HEK293 (cell line): ENCODE measurements around the gene ALDH7A1.
A peak's percentile ranks its signal among the peaks of the same experiment; 100 is the strongest.

Source experiments
- CTCF ChIA-PET: fragments of 350-600 bp; formaldehyde crosslinking; extraction: SDS; loops from one replicate; lab custom pipeline; 2021; ENCODE audit warnings: antibody characterized with exemption; lab: Yijun Ruan, JAX
- POLR2A ChIA-PET: fragments of 300-600 bp; formaldehyde crosslinking; extraction: SDS; loops from one replicate; lab custom pipeline; 2020; ENCODE audit warnings: antibody characterized with exemption, inconsistent platforms; lab: Yijun Ruan, JAX
- H3K27ac ChIP-seq: fragments of 200-500 bp; sonication (Bioruptor generic); 2 replicates; pipeline ENCODE4 v1.5.1; 2014; ENCODE audit warnings: low read depth, low read length, control low read depth, inconsistent platforms; ENCODE audit errors: extremely low read depth
- H3K36me3 ChIP-seq, 2 experiments: fragments of 200-500 bp in 1 of 2; sonication (Bioruptor generic) in 1 of 2; 1 replicate in 1 of 2; 2 replicates in 1 of 2; pipeline ENCODE4 v1.5.1; 2014 to 2017; ENCODE audit warnings: inconsistent platforms in 2 of 2, low read length in 2 of 2; ENCODE audit not compliant: control insufficient read depth in 2 of 2, insufficient read depth in 1 of 2
- H3K4me1 ChIP-seq: fragments of 200-500 bp; sonication (Bioruptor generic); 2 replicates; pipeline ENCODE4 v1.5.1; 2014; ENCODE audit warnings: mild to moderate bottlenecking, low read length, inconsistent platforms; ENCODE audit not compliant: control insufficient read depth, insufficient read depth
- H3K4me3 ChIP-seq: 2 replicates; pipeline ENCODE4 v1.5.1; 2011; ENCODE audit warnings: low read depth, mild to moderate bottlenecking, control low read depth, low read length, moderate library complexity
- H3K9me3 ChIP-seq: fragments of 200-500 bp; sonication (Bioruptor generic); 2 replicates; pipeline ENCODE4 v1.5.1; 2014; ENCODE audit warnings: low read depth, low read length, inconsistent platforms; ENCODE audit not compliant: control insufficient read depth, insufficient read depth
- SP2 ChIP-seq: fragments of 450-650 bp; formaldehyde crosslinking; IDR thresholded peaks from 2 replicates; pipeline ENCODE4 v1.5.1; 2016; ENCODE audit warnings: missing biosample characterization, missing genetic modification characterization
- WT1 ChIP-seq: fragments of 450-650 bp; formaldehyde crosslinking; IDR thresholded peaks from 2 replicates; pipeline ENCODE4 v1.5.1; 2016; ENCODE audit warnings: missing biosample characterization, missing genetic modification characterization
- ZBTB21 ChIP-seq: fragments of 450-650 bp; formaldehyde crosslinking; IDR thresholded peaks from 2 replicates; pipeline ENCODE4 v1.5.1; 2017; ENCODE audit warnings: missing biosample characterization, missing genetic modification characterization
- ZNF121 ChIP-seq: fragments of 450-650 bp; formaldehyde crosslinking; IDR thresholded peaks from 2 replicates; pipeline ENCODE4 v1.5.1; 2016; ENCODE audit warnings: missing biosample characterization, missing genetic modification characterization
- ZNF24 ChIP-seq: fragments of 450-650 bp; formaldehyde crosslinking; IDR thresholded peaks from 2 replicates; pipeline ENCODE4 v1.5.1; 2016; ENCODE audit warnings: missing biosample characterization, missing genetic modification characterization
- ZNF398 ChIP-seq: fragments of 450-650 bp; formaldehyde crosslinking; IDR thresholded peaks from 2 replicates; pipeline ENCODE4 v1.5.1; 2017; ENCODE audit warnings: missing biosample characterization, missing genetic modification characterization
- ZNF473 ChIP-seq: fragments of 450-650 bp; formaldehyde crosslinking; IDR thresholded peaks from 2 replicates; pipeline ENCODE4 v1.5.1; 2017; ENCODE audit warnings: missing biosample characterization, missing genetic modification characterization
- ZNF548 ChIP-seq: fragments of 450-650 bp; formaldehyde crosslinking; IDR thresholded peaks from 2 replicates; pipeline ENCODE4 v1.5.1; 2016; ENCODE audit warnings: missing biosample characterization, missing genetic modification characterization
- ZNF610 ChIP-seq: fragments of 450-650 bp; formaldehyde crosslinking; IDR thresholded peaks from 2 replicates; pipeline ENCODE4 v1.5.1; 2016; ENCODE audit warnings: missing biosample characterization, missing genetic modification characterization, borderline replicate concordance
- ZNF701 ChIP-seq: fragments of 450-650 bp; formaldehyde crosslinking; IDR thresholded peaks from 2 replicates; pipeline ENCODE4 v1.5.1; 2016; ENCODE audit warnings: missing biosample characterization, missing genetic modification characterization
- ZNF843 ChIP-seq: fragments of 450-650 bp; formaldehyde crosslinking; IDR thresholded peaks from 2 replicates; pipeline ENCODE4 v1.5.1; 2016; ENCODE audit warnings: missing biosample characterization, missing genetic modification characterization
- TF ChIP-seq, protein P1 (sequence below): fragments of 450-650 bp; formaldehyde crosslinking; IDR thresholded peaks from 2 replicates; pipeline ENCODE4 v1.5.1; 2017; ENCODE audit warnings: missing biosample characterization, missing genetic modification characterization
- TF ChIP-seq, protein P2 (sequence below): fragments of 450-650 bp; formaldehyde crosslinking; IDR thresholded peaks from 2 replicates; pipeline ENCODE4 v1.5.1; 2016; ENCODE audit warnings: missing biosample characterization, missing genetic modification characterization
- TF ChIP-seq, protein P3 (sequence below): sonication (generic); formaldehyde crosslinking; IDR thresholded peaks from 2 replicates; pipeline ENCODE4 v1.8.1; 2022; ENCODE audit warnings: mild to moderate bottlenecking, moderate library complexity, missing genetic modification reagents
- TF ChIP-seq, protein P4 (sequence below): fragments of 450-650 bp; formaldehyde crosslinking; IDR thresholded peaks from 2 replicates; pipeline ENCODE4 v1.5.1; 2017; ENCODE audit warnings: missing biosample characterization, missing genetic modification characterization
- TF ChIP-seq, protein P5 (sequence below): fragments of 450-650 bp; formaldehyde crosslinking; IDR thresholded peaks from 2 replicates; pipeline ENCODE4 v1.5.1; 2016; ENCODE audit warnings: missing biosample characterization, missing genetic modification characterization

ALDH7A1 gene

DNA sequence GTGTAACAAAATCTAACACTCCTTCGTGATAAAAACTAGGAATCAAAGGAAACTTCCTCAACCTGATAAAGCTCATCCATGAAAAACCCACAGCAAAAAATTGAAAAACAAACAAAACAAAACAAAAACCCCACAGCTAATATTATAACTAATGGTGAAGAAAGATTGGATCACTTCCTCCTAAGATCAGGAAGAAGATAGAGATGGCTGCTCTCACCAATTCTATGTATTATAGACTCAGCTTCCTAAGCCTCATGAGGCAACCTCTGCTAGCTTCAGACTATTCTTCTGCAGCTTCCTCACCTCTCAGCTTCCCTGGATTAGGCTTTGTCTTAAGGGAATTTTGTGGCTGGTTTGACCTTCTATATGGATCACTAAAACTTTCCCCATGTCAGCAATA, 45.8 kb upstream of the ALDH7A1 start (continued):
- TF ChIP-seq, protein P1, sequence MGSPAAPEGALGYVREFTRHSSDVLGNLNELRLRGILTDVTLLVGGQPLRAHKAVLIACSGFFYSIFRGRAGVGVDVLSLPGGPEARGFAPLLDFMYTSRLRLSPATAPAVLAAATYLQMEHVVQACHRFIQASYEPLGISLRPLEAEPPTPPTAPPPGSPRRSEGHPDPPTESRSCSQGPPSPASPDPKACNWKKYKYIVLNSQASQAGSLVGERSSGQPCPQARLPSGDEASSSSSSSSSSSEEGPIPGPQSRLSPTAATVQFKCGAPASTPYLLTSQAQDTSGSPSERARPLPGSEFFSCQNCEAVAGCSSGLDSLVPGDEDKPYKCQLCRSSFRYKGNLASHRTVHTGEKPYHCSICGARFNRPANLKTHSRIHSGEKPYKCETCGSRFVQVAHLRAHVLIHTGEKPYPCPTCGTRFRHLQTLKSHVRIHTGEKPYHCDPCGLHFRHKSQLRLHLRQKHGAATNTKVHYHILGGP (tag by site-specific recombination), result no peak

GRCh38 chr5:126636956-126637355, 41.9 kb upstream of the ALDH7A1 start:
- CTCF ChIA-PET, result interaction anchor here (0.7 kb wide), 1 partner anchor 41 kb away, joined by 3 read pairs; no protein-coding TSS in a partner anchor
- POLR2A ChIA-PET, result no interaction called here
- TF ChIP-seq, protein P2, sequence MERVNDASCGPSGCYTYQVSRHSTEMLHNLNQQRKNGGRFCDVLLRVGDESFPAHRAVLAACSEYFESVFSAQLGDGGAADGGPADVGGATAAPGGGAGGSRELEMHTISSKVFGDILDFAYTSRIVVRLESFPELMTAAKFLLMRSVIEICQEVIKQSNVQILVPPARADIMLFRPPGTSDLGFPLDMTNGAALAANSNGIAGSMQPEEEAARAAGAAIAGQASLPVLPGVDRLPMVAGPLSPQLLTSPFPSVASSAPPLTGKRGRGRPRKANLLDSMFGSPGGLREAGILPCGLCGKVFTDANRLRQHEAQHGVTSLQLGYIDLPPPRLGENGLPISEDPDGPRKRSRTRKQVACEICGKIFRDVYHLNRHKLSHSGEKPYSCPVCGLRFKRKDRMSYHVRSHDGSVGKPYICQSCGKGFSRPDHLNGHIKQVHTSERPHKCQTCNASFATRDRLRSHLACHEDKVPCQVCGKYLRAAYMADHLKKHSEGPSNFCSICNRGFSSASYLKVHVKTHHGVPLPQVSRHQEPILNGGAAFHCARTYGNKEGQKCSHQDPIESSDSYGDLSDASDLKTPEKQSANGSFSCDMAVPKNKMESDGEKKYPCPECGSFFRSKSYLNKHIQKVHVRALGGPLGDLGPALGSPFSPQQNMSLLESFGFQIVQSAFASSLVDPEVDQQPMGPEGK (tag by site-specific recombination), result no peak
- TF ChIP-seq ZBTB21 (tag by site-specific recombination) (no peak), SP2 (tag by site-specific recombination) (no peak), ZNF24 (tag by site-specific recombination) (no peak), ZNF398 (tag by site-specific recombination) (no peak), ZNF473 (tag by site-specific recombination) (no peak), ZNF548 (tag by site-specific recombination) (no peak), ZNF610 (tag by site-specific recombination) (no peak), ZNF701 (tag by site-specific recombination) (no peak), WT1 (tag by site-specific recombination) (no peak)
- TF ChIP-seq, protein P3, sequence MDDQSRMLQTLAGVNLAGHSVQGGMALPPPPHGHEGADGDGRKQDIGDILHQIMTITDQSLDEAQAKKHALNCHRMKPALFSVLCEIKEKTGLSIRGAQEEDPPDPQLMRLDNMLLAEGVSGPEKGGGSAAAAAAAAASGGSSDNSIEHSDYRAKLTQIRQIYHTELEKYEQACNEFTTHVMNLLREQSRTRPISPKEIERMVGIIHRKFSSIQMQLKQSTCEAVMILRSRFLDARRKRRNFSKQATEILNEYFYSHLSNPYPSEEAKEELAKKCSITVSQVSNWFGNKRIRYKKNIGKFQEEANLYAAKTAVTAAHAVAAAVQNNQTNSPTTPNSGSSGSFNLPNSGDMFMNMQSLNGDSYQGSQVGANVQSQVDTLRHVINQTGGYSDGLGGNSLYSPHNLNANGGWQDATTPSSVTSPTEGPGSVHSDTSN (CRISPR knock-in tag), result no peak
- TF ChIP-seq, protein P4, sequence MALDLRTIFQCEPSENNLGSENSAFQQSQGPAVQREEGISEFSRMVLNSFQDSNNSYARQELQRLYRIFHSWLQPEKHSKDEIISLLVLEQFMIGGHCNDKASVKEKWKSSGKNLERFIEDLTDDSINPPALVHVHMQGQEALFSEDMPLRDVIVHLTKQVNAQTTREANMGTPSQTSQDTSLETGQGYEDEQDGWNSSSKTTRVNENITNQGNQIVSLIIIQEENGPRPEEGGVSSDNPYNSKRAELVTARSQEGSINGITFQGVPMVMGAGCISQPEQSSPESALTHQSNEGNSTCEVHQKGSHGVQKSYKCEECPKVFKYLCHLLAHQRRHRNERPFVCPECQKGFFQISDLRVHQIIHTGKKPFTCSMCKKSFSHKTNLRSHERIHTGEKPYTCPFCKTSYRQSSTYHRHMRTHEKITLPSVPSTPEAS (tag by site-specific recombination), result no peak
- no peaks in the 10 kb centered on the region for H3K9me3 ChIP-seq
- H3K27ac ChIP-seq, result no peak overlapping the region
- H3K36me3 ChIP-seq, result no peaks in the 10 kb centered on the region
- H3K4me1 ChIP-seq, result no peaks in the 10 kb centered on the region
- H3K4me3 ChIP-seq, result no peak overlapping the region

DNA sequence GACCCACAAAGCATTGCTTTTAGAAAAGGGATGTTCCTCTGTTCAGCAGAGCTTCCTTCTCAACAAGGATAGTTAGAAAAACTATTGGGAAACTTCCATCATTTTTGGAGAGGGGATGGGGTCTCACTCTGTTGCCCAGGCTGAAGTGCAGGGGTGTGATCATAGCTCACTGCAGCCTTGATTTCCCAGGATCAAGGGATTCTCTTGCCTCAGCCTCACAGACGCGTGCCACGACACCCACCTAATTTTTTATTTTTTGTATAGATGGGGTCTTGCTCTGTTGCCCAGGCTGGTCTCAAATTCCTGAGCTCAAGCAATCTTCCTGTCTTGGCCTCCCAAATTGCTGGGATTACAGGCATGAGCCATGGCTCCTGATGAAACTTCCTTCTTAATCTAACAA, 40.6 kb upstream of the ALDH7A1 start:
- TF ChIP-seq ZNF121, result peak; percentile 82
- TF ChIP-seq, protein P5, sequence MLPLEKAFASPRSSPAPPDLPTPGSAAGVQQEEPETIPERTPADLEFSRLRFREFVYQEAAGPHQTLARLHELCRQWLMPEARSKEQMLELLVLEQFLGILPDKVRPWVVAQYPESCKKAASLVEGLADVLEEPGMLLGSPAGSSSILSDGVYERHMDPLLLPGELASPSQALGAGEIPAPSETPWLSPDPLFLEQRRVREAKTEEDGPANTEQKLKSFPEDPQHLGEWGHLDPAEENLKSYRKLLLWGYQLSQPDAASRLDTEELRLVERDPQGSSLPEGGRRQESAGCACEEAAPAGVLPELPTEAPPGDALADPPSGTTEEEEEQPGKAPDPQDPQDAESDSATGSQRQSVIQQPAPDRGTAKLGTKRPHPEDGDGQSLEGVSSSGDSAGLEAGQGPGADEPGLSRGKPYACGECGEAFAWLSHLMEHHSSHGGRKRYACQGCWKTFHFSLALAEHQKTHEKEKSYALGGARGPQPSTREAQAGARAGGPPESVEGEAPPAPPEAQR (tag by site-specific recombination), result no peak
- TF ChIP-seq ZNF843 (tag by site-specific recombination), result no peak
- H3K4me1 ChIP-seq, result no peaks in the 10 kb centered on the region; the same call in 1 of the 2 replicates
- ChIA-PET POLR2A (no interaction called here), CTCF (interaction anchor here (0.6 kb wide), 1 partner anchor 929 kb away, joined by 3 read pairs; no protein-coding TSS in a partner anchor)
- H3K27ac ChIP-seq, result no peak overlapping the region
- H3K9me3 ChIP-seq, result no peaks in the 10 kb centered on the region
- H3K36me3 ChIP-seq, result no peaks in the 10 kb centered on the region
- H3K4me3 ChIP-seq, result no peak overlapping the region
